Measurements from ENCODE around the gene EPHB2. TPM values are rescaled to one million over a fixed set of nuclear protein-coding genes. Genes with fewer than 3 reads are reported as not detected.

Gene EPHB2
- total and polyA plus RNA-seq, 2 donors (not counting 3 experiments of a cell fraction or from before 2014, with no cell fraction given), result 50.8 to 69.1 TPM

DNA sequence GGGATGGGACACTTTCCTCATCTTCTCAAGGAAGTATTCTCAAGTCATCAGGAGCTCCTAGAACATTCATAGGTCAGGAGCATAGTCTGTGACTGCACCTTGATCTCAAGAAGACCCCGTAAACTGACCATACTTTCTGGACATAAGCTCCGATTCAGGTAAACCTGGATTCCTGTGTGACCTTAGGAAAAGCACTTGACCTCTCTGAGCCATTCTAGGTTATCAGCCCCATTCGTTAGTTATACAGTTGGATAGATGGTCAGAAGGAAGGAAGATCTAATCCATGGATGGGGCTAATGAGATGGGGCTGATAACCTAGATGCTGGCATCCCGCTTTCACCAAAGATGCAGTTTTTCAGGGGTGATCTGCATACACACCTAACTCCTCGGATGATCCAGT, 114.3 kb downstream of the EPHB2 start:
- BruUV-seq (replicated peaks), result no TSS peak
- H4K20me1 ChIP-seq (replicated peaks; ENCODE audit: control insufficient read depth, extremely low read depth, insufficient read depth, low read length), result no peaks in the 10 kb centered on the region
- no peak overlapping the region for H3K4me3 ChIP-seq (replicated peaks in 1 of 3; ENCODE audit: insufficient read depth in 1 of 3, low read depth in 1 of 3, low read length in 3 of 3)
- no peaks in the 10 kb centered on the region for H3K36me3 ChIP-seq (ENCODE audit: control insufficient read depth in 2 of 2, extremely low read depth in 1 of 2, insufficient read depth in 2 of 2, low read length in 2 of 2)
- H3K4me2 ChIP-seq (ENCODE audit: insufficient read depth, low read length), result no peak overlapping the region
- H2AFZ ChIP-seq (ENCODE audit: low read depth, low read length), result no peak overlapping the region
- no peak for FAIRE-seq
- TF ChIP-seq EZH2 (IDR thresholded peaks at IDR 0.05; ENCODE audit: borderline replicate concordance, low read depth, low read length, severe bottlenecking), result no peak
- intact Hi-C loops (cut with micrococcal nuclease), result loop anchor here (5.0 kb wide), 1 partner anchor 88 kb away; no protein-coding TSS in a partner anchor
- CTCF ChIA-PET, result interaction anchor here (1.1 to 2.4 kb wide), 4 partner anchors 9 to 121 kb away, joined by 3 to 10 read pairs (median 4); no protein-coding TSS in a partner anchor
- no peaks in the 10 kb centered on the region for H3K9me3 ChIP-seq (replicated peaks; ENCODE audit: control insufficient read depth, insufficient read depth, low read length)
- peaks cover 4% of the 10 kb centered on the region for H3K79me2 ChIP-seq (ENCODE audit: control insufficient read depth, insufficient read depth, low read length)
- peaks cover 39% of the 10 kb centered on the region for H3K4me1 ChIP-seq (ENCODE audit: control insufficient read depth, extremely low read depth, insufficient read depth, low read length)
- no peaks in the 10 kb centered on the region for H3K27me3 ChIP-seq (ENCODE audit: control insufficient read depth in 2 of 2, insufficient read depth in 2 of 2, low read length in 2 of 2)
- dilution Hi-C loops (cut with MboI; ENCODE audit: extremely low pct_ligation_motif_present, low sequenced_read_pairs), result no loop called here
- POLR2A ChIA-PET, result no interaction called here
- H3K9ac ChIP-seq (replicated peaks; ENCODE audit: extremely low read depth, insufficient read depth, low read length), result no peak overlapping the region
- H3K9me1 ChIP-seq (replicated peaks; ENCODE audit: control insufficient read depth, extremely low read depth, insufficient read depth, low read length), result no peaks in the 10 kb centered on the region
- no peak for DNase-seq (ENCODE audit: low read depth, low spot score)
- no peak overlapping the region for H3K27ac ChIP-seq (ENCODE audit: insufficient read depth, low read depth, low read length)

DNA sequence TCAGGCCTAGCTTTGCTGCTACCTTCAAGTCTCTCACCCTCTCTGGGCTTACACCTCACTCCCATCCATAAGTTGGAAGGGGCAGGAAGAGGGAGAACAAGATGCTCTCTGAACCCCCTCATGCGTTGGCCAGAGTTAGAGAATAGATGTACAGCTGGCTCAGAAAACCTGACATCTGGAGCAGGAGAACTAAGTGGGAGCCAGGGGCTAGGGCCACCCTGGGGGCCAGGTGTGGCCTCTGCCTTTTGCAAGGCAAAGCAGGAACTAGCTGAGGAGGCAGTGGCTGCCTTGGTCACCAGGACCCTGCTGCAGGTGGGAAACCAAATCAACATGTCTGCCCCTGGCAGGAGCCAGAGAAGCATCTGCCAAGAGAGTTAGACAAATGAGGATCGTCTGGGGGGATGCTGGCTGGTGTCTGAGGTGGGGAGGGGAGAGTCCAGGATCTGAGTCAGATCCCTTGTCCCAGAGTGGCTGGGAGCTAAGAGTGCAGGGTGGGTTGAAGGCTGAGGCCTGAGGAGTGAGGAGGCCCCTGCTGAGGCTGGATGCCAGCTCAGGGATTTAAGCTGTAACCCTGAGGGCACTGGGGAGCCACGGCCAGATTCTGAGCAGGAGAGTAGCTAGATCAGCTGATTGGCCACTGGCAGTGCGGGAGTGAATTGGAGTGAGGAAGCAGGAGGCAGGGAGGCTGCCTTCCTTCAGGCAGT, 115.0 kb downstream of the EPHB2 start:
- Histone ChIP-seq H3K4me2 (ENCODE audit: insufficient read depth, low read length) (no peak overlapping the region), H3K9me3 (replicated peaks; ENCODE audit: control insufficient read depth, insufficient read depth, low read length) (no peaks in the 10 kb centered on the region), H2AFZ (ENCODE audit: low read depth, low read length) (no peak overlapping the region), H3K4me3 (replicated peaks in 1 of 3; ENCODE audit: insufficient read depth in 1 of 3, low read depth in 1 of 3, low read length in 3 of 3) (no peak overlapping the region), H3K36me3 (ENCODE audit: control insufficient read depth in 2 of 2, extremely low read depth in 1 of 2, insufficient read depth in 2 of 2, low read length in 2 of 2) (no peaks in the 10 kb centered on the region), H4K20me1 (replicated peaks; ENCODE audit: control insufficient read depth, extremely low read depth, insufficient read depth, low read length) (no peaks in the 10 kb centered on the region), H3K27me3 (ENCODE audit: control insufficient read depth in 2 of 2, insufficient read depth in 2 of 2, low read length in 2 of 2) (no peaks in the 10 kb centered on the region), H3K79me2 (ENCODE audit: control insufficient read depth, insufficient read depth, low read length) (peaks cover 4% of the 10 kb centered on the region), H3K9me1 (replicated peaks; ENCODE audit: control insufficient read depth, extremely low read depth, insufficient read depth, low read length) (no peaks in the 10 kb centered on the region), H3K4me1 (ENCODE audit: control insufficient read depth, extremely low read depth, insufficient read depth, low read length) (peaks cover 38% of the 10 kb centered on the region), H3K27ac (ENCODE audit: insufficient read depth, low read depth, low read length) (no peak overlapping the region), H3K9ac (replicated peaks; ENCODE audit: extremely low read depth, insufficient read depth, low read length) (no peak overlapping the region)
- BruUV-seq (replicated peaks), result no TSS peak
- ChIA-PET CTCF (interaction anchor here (1.0 to 2.4 kb wide), 5 partner anchors 8 to 121 kb away, joined by 3 to 10 read pairs (median 5); no protein-coding TSS in a partner anchor), POLR2A (no interaction called here)
- dilution Hi-C loops (cut with MboI; ENCODE audit: extremely low pct_ligation_motif_present, low sequenced_read_pairs), result no loop called here
- DNase-seq (ENCODE audit: low read depth, low spot score) (no peak), FAIRE-seq (peak; percentile 26)
- intact Hi-C loops (cut with micrococcal nuclease), result no loop called here
- TF ChIP-seq POLR2AphosphoS5 (IDR thresholded peaks at IDR 0.05; ENCODE audit: insufficient read depth, low read depth, low read length) (no peak), GATA2 (IDR thresholded peaks at IDR 0.05; ENCODE audit: insufficient read depth, insufficient read length, low read depth, low read length) (no peak), POLR2A (IDR thresholded peaks at IDR 0.05; ENCODE audit: low read depth, low read length) (no peak), EZH2 (IDR thresholded peaks at IDR 0.05; ENCODE audit: borderline replicate concordance, low read depth, low read length, severe bottlenecking) (no peak), FOS (IDR thresholded peaks at IDR 0.05; ENCODE audit: borderline replicate concordance, insufficient read depth, low read length) (no peak), JUN (IDR thresholded peaks at IDR 0.05; ENCODE audit: borderline replicate concordance, insufficient read depth, insufficient read length, low read depth) (no peak), MYC (IDR thresholded peaks at IDR 0.05; ENCODE audit: low read depth, low read length) (no peak)
- TF ChIP-seq, protein P1, sequence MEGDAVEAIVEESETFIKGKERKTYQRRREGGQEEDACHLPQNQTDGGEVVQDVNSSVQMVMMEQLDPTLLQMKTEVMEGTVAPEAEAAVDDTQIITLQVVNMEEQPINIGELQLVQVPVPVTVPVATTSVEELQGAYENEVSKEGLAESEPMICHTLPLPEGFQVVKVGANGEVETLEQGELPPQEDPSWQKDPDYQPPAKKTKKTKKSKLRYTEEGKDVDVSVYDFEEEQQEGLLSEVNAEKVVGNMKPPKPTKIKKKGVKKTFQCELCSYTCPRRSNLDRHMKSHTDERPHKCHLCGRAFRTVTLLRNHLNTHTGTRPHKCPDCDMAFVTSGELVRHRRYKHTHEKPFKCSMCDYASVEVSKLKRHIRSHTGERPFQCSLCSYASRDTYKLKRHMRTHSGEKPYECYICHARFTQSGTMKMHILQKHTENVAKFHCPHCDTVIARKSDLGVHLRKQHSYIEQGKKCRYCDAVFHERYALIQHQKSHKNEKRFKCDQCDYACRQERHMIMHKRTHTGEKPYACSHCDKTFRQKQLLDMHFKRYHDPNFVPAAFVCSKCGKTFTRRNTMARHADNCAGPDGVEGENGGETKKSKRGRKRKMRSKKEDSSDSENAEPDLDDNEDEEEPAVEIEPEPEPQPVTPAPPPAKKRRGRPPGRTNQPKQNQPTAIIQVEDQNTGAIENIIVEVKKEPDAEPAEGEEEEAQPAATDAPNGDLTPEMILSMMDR (IDR thresholded peaks at IDR 0.05; ENCODE audit: extremely low read depth in 1 of 2, insufficient read depth in 1 of 2, low read depth in 1 of 2, low read length in 2 of 2), result no peak
- TF ChIP-seq, protein P2, sequence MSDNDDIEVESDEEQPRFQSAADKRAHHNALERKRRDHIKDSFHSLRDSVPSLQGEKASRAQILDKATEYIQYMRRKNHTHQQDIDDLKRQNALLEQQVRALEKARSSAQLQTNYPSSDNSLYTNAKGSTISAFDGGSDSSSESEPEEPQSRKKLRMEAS (IDR thresholded peaks at IDR 0.05; ENCODE audit: insufficient read depth, insufficient read length), result no peak
